ENCODE measurements around the gene RASGRP2.

Gene RASGRP2

GRCh38 chr11:64720640-64721358 is 23.1 kb downstream of the RASGRP2 start:
- Histone ChIP-seq H3K4me1 (ENCODE audit: control insufficient read depth, insufficient read depth, low read length) (peaks cover 10% of the 10 kb centered on the region; the same call in 1 of the 2 replicates), H3K9me3 (ENCODE audit: control insufficient read depth, insufficient read depth, low read length) (no peaks in the 10 kb centered on the region), H3K9ac (ENCODE audit: low read depth, low read length) (no peak overlapping the region), H3K27me3 (ENCODE audit: control insufficient read depth, insufficient read depth, low read length) (peaks cover 42% of the 10 kb centered on the region), H3K27ac (ENCODE audit: low read depth, low read length) (no peak overlapping the region), H3K4me3 (ENCODE audit: low read depth, low read length) (no peak overlapping the region), H3K36me3 (ENCODE audit: control insufficient read depth, insufficient read depth, low read length) (no peaks in the 10 kb centered on the region)

GRCh38 chr11:64720167-64720566 is 23.8 kb downstream of the RASGRP2 start:
- Histone ChIP-seq H3K4me3 (ENCODE audit: low read depth, low read length) (no peak overlapping the region), H3K36me3 (ENCODE audit: control insufficient read depth, insufficient read depth, low read length) (no peaks in the 10 kb centered on the region), H3K4me1 (ENCODE audit: control insufficient read depth, insufficient read depth, low read length) (peaks cover 6% of the 10 kb centered on the region; the same call in 1 of the 2 replicates), H3K9me3 (ENCODE audit: control insufficient read depth, insufficient read depth, low read length) (no peaks in the 10 kb centered on the region), H3K27me3 (ENCODE audit: control insufficient read depth, insufficient read depth, low read length) (peaks cover 48% of the 10 kb centered on the region), H3K27ac (ENCODE audit: low read depth, low read length) (no peak overlapping the region), H3K9ac (ENCODE audit: low read depth, low read length) (no peak overlapping the region)

GRCh38 chr11:64719406-64719805 is 24.5 kb downstream of the RASGRP2 start:
- peaks cover 56% of the 10 kb centered on the region for H3K27me3 ChIP-seq (ENCODE audit: control insufficient read depth, insufficient read depth, low read length)
- H3K27ac ChIP-seq (ENCODE audit: low read depth, low read length) = no peak overlapping the region
- H3K9ac ChIP-seq (ENCODE audit: low read depth, low read length) = no peak overlapping the region
- H3K9me3 ChIP-seq (ENCODE audit: control insufficient read depth, insufficient read depth, low read length) = no peaks in the 10 kb centered on the region
- no peak overlapping the region for H3K4me3 ChIP-seq (ENCODE audit: low read depth, low read length)
- H3K36me3 ChIP-seq (ENCODE audit: control insufficient read depth, insufficient read depth, low read length) = no peaks in the 10 kb centered on the region
- peaks cover 5% of the 10 kb centered on the region; the same call in 1 of the 2 replicates for H3K4me1 ChIP-seq (ENCODE audit: control insufficient read depth, insufficient read depth, low read length)

- H3K27ac ChIP-seq (ENCODE audit: low read depth, low read length) = no peak overlapping the region
- no peak overlapping the region for H3K9ac ChIP-seq (ENCODE audit: low read depth, low read length)
- no peak overlapping the region for H3K4me3 ChIP-seq (ENCODE audit: low read depth, low read length)
- peaks cover 62% of the 10 kb centered on the region for H3K27me3 ChIP-seq (ENCODE audit: control insufficient read depth, insufficient read depth, low read length)
- no peaks in the 10 kb centered on the region for H3K9me3 ChIP-seq (ENCODE audit: control insufficient read depth, insufficient read depth, low read length)
- peaks cover 7% of the 10 kb centered on the region; the same call in 1 of the 2 replicates for H3K4me1 ChIP-seq (ENCODE audit: control insufficient read depth, insufficient read depth, low read length)
- H3K36me3 ChIP-seq (ENCODE audit: control insufficient read depth, insufficient read depth, low read length) = no peaks in the 10 kb centered on the region
Measured at GRCh38 chr11:64718780-64719124, 25.2 kb downstream of the RASGRP2 start.

- no peak overlapping the region for H3K9ac ChIP-seq (ENCODE audit: low read depth, low read length)
- no peak overlapping the region for H3K4me3 ChIP-seq (ENCODE audit: low read depth, low read length)
- peaks cover 66% of the 10 kb centered on the region for H3K27me3 ChIP-seq (ENCODE audit: control insufficient read depth, insufficient read depth, low read length)
- H3K4me1 ChIP-seq (ENCODE audit: control insufficient read depth, insufficient read depth, low read length) = peaks cover 7% of the 10 kb centered on the region; the same call in 1 of the 2 replicates
- H3K27ac ChIP-seq (ENCODE audit: low read depth, low read length) = no peak overlapping the region
- H3K9me3 ChIP-seq (ENCODE audit: control insufficient read depth, insufficient read depth, low read length) = no peaks in the 10 kb centered on the region
- no peaks in the 10 kb centered on the region for H3K36me3 ChIP-seq (ENCODE audit: control insufficient read depth, insufficient read depth, low read length)
Measured at GRCh38 chr11:64718084-64718779, 25.7 kb downstream of the RASGRP2 start.

DNA sequence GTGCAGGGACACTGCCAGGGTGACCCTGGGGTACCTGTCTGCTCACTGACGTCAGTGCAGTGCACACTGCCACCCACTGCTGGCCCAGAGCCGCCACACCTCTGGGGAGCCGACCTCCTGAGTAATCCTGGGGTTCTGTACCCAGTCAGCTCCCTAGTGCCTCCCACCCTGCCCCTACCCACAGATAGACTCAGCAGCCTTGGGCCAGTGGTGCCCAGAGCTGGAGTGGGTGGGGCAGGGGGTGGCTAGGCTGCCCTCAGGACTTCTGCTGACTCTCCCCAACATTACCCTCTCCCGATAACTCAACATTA is 26.7 kb downstream of the RASGRP2 start:
- no peaks in the 10 kb centered on the region for H3K9me3 ChIP-seq (ENCODE audit: control insufficient read depth, insufficient read depth, low read length)
- peaks cover 7% of the 10 kb centered on the region; the same call in 1 of the 2 replicates for H3K4me1 ChIP-seq (ENCODE audit: control insufficient read depth, insufficient read depth, low read length)
- H3K27ac ChIP-seq (ENCODE audit: low read depth, low read length) = no peak overlapping the region
- H3K36me3 ChIP-seq (ENCODE audit: control insufficient read depth, insufficient read depth, low read length) = no peaks in the 10 kb centered on the region
- no peak overlapping the region for H3K9ac ChIP-seq (ENCODE audit: low read depth, low read length)
- no peak overlapping the region for H3K4me3 ChIP-seq (ENCODE audit: low read depth, low read length)
- H3K27me3 ChIP-seq (ENCODE audit: control insufficient read depth, insufficient read depth, low read length) = peaks cover 72% of the 10 kb centered on the region

GRCh38 chr11:64716473-64717267 is 27.3 kb downstream of the RASGRP2 start:
- peaks cover 7% of the 10 kb centered on the region; the same call in 1 of the 2 replicates for H3K4me1 ChIP-seq (ENCODE audit: control insufficient read depth, insufficient read depth, low read length)
- no peak overlapping the region for H3K9ac ChIP-seq (ENCODE audit: low read depth, low read length)
- H3K27ac ChIP-seq (ENCODE audit: low read depth, low read length) = no peak overlapping the region
- H3K4me3 ChIP-seq (ENCODE audit: low read depth, low read length) = no peak overlapping the region
- peaks cover 72% of the 10 kb centered on the region for H3K27me3 ChIP-seq (ENCODE audit: control insufficient read depth, insufficient read depth, low read length)
- no peaks in the 10 kb centered on the region for H3K9me3 ChIP-seq (ENCODE audit: control insufficient read depth, insufficient read depth, low read length)
- no peaks in the 10 kb centered on the region for H3K36me3 ChIP-seq (ENCODE audit: control insufficient read depth, insufficient read depth, low read length)

DNA sequence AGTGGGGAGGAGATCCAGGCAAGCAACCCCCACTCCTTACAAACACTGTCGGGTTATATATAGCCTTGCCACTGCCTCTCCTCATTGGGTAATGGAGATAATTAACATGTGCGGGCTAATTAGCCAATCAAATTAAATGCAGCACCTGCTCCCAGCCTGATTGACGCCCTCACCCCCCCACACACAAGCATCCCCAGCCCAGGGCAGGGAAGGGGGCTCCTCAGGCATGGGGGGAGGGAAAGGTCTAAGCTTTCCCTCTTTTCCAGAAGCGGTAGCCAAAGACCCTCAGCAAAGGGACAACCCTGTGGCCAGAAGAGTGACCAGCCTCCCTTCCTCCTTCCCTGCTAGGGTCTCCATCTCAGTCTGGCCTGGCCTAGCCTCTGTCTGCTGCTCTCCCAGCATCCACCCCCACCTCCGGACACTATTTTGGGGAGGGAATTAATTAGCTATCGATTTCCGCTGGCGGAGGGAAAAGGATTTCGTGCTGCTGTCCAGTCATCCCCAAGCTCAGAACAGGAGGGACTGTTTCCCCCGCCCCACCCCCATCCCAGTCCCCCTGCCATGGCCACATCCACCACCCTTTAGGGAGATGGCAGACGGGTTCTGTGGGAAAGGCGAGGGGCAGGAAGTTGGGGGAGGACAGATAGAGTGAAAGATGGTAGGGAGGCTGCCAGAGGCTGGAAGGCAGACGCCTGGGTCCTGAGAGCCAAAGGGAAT is 28.0 kb downstream of the RASGRP2 start:
- Histone ChIP-seq H3K4me3 (ENCODE audit: low read depth, low read length) (no peak overlapping the region), H3K9ac (ENCODE audit: low read depth, low read length) (no peak overlapping the region), H3K36me3 (ENCODE audit: control insufficient read depth, insufficient read depth, low read length) (no peaks in the 10 kb centered on the region), H3K4me1 (ENCODE audit: control insufficient read depth, insufficient read depth, low read length) (peaks cover 10% of the 10 kb centered on the region), H3K27ac (ENCODE audit: low read depth, low read length) (no peak overlapping the region), H3K27me3 (ENCODE audit: control insufficient read depth, insufficient read depth, low read length) (peaks cover 70% of the 10 kb centered on the region), H3K9me3 (ENCODE audit: control insufficient read depth, insufficient read depth, low read length) (no peaks in the 10 kb centered on the region)

GRCh38 chr11:64715110-64715509 is 28.8 kb downstream of the RASGRP2 start:
- H3K9ac ChIP-seq (ENCODE audit: low read depth, low read length) = no peak overlapping the region
- no peaks in the 10 kb centered on the region for H3K9me3 ChIP-seq (ENCODE audit: control insufficient read depth, insufficient read depth, low read length)
- no peak overlapping the region for H3K27ac ChIP-seq (ENCODE audit: low read depth, low read length)
- H3K27me3 ChIP-seq (ENCODE audit: control insufficient read depth, insufficient read depth, low read length) = peaks cover 69% of the 10 kb centered on the region
- no peaks in the 10 kb centered on the region for H3K36me3 ChIP-seq (ENCODE audit: control insufficient read depth, insufficient read depth, low read length)
- no peak overlapping the region for H3K4me3 ChIP-seq (ENCODE audit: low read depth, low read length)
- peaks cover 18% of the 10 kb centered on the region for H3K4me1 ChIP-seq (ENCODE audit: control insufficient read depth, insufficient read depth, low read length)

DNA sequence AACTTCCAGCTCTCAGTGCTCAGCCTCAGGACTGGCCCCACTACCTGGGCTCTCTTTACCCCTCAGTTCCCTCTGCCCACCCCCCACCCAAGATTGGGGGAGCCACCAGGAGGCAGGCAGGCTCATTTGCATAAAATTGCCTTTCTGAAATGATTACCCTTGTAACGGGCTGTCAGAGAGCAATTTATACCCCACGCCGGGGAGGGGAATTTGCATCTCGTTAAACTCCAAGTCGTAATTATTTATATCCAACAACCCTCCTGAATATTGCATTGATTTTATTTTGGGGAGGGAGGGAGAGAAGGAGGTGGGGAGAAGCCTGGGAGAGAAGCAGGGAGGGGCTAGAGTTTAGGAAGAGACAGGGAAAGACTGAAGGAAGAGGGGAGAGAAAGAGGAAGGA is 29.3 kb downstream of the RASGRP2 start:
- H3K27me3 ChIP-seq (ENCODE audit: control insufficient read depth, insufficient read depth, low read length) = peaks cover 65% of the 10 kb centered on the region

More for the DNA sequence above, 29.3 kb downstream of the RASGRP2 start:
- no peak overlapping the region for H3K27ac ChIP-seq (ENCODE audit: low read depth, low read length)
- no peak overlapping the region for H3K4me3 ChIP-seq (ENCODE audit: low read depth, low read length)
- H3K4me1 ChIP-seq (ENCODE audit: control insufficient read depth, insufficient read depth, low read length) = peaks cover 19% of the 10 kb centered on the region
- no peaks in the 10 kb centered on the region for H3K36me3 ChIP-seq (ENCODE audit: control insufficient read depth, insufficient read depth, low read length)
- no peaks in the 10 kb centered on the region for H3K9me3 ChIP-seq (ENCODE audit: control insufficient read depth, insufficient read depth, low read length)
- no peak overlapping the region for H3K9ac ChIP-seq (ENCODE audit: low read depth, low read length)

All from HUES48 (cell line).